Cardiac septum (tissue), 1 donor: ENCODE data around the gene HEMK1. TPM values are rescaled to one million over a fixed set of nuclear protein-coding genes. Genes with fewer than 3 reads are reported as not detected.

Source experiments
- DNase-seq: peaks from one replicate; pipeline ENCODE4 v3.0.0-alpha.2; 2020; ENCODE audit warnings: low spot score
- intact Hi-C: fragments of 100-400 bp; cut with DNase I; formaldehyde crosslinking; loops from one replicate; pipeline ENCODE4 v1.14.0; 2022
- long read RNA-seq: library from polyadenylated mRNA; unstranded; transcript quantifications from one replicate; pipeline ENCODE4 v2.0.0, GENCODE V29; 2021
- total RNA-seq: library from RNA; stranded (reverse); fragmentation: NEBNext Ultra II Directional; extraction: Animal tissue kit (Norgen Biotek cat#: 25700); gene quantifications from one replicate; pipeline ENCODE4 v1.2.1, GENCODE V29; 2021
- donor health status: DM: no; HTN: no; CAD: no.

Gene HEMK1, protein sequence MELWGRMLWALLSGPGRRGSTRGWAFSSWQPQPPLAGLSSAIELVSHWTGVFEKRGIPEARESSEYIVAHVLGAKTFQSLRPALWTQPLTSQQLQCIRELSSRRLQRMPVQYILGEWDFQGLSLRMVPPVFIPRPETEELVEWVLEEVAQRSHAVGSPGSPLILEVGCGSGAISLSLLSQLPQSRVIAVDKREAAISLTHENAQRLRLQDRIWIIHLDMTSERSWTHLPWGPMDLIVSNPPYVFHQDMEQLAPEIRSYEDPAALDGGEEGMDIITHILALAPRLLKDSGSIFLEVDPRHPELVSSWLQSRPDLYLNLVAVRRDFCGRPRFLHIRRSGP
- total RNA-seq, result 14.4 TPM
- long read RNA-seq, full-length matches to known transcripts, result 7 of 16 reads
- long read RNA-seq, partial matches to known transcripts, result 4 of 16 reads
- long read RNA-seq, other reads (novel, unspliced or antisense), result 5 of 16 reads

DNA sequence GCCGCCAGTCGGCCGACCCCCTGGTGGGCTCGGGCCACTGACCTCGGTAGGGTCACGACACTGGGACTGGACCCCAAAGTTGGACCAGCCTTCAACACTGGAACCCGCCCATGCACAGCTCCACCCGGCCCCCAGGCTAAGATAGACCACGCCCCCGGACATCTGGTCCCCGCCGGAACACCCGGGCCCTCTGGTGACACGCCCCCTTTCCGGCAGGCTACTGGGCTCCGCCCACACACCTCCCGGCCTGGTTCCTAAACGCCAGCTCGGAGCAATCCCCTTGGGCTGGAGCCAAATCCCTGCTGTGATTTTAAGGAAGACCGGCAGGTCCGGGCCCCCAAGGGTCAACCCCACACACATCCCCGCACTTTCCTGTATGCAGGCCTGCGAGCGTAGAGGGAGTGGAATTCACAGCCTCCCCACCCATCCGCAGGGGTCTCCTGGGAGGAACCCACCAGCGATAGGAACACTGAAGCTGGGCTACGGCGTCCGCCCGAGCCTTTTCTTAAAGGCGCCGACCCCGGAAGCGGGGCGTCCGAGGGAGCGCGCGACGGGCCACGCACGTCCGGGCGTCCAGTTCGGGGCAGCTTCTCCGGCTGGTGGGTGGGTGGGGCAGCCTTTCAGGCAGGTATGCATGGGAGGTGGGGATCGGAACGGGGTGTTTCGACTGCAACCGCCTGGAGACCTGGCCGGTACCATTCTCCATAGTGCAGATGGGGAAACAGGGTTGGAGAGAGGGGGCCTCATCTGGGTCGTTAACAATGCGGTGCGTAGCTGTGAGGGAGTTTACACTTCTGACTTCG, at the start of gene HEMK1:
Gene HEMK1 (plus strand): TSS at position 576 of the 803 bp plus-strand sequence. CDS start 1,583 bp downstream, outside the sequence.
- intact Hi-C loops, result loop anchor here (5.0 kb wide), 1 partner anchor 823 kb away; the partner anchor contains the start of gene RBM15B
- peak; percentile 98 for DNase-seq

DNA sequence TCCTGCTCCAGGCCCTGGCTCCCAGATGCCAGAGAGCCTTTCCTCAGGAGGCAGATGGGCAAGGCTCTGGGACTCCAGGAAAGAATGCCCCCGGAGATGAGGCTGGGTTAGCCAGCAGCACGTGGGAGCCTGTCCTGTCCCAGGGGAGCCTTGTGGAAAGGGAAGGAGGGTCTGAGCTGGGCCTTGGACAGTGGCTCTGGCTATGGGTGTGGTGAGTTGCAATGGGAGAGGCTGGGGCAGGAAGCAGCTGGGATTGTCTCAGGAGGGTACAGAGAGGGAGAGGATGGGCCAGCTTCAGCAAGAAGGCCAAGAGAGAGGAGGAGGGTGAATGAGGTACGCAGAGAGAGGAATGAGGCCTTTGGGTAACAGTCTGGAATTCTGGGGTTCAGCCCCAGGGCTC, 48.5 kb upstream of the HEMK1 start:
- intact Hi-C loops, result no loop called here
- no peak for DNase-seq

DNA sequence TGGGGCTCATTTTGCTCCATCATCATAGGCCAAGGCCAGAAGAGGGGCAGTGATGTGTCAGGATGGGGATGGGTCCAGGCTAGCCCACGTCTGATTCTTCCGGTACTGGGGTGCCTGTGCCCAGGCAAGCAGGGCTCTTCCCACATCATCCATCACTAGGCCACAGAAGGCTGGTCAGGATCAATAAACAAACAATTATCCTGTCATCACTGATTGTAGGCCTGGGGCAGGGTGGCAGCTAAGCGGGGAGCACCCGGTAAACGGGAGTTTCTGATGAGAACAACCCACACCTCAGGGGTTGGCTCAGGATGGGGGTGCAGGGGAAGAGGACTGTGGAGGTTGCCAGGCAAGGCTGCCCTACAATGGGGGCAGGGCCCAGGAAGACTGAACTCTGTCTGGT, 47.8 kb upstream of the HEMK1 start:
- DNase-seq, result no peak
- intact Hi-C loops, result no loop called here

DNA sequence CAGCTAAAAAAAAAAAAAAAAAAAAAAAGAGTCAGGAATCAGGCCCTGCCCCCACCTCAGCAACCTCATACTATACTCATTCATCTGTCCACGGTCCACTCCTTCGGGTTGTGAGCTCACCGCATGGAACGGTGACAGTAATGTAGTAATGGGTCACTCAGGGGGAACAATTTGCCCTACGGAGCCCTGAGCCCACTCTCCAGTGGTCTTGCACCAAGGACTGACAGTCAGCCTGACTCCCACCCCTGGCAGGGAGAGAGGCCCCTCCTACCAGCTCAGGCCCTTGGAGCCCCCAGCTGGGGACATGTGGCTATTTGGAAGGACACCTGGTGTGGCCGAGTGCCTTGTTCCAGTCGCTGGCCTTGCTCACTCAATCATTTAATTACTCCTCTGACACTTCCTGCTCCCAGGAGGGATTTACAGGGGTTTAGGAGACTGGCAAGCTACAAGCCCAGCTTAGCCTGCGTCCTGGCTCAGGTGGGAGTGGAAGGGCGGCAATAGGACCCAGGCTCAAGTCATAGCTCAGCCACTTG, 46.0 kb upstream of the HEMK1 start:
- intact Hi-C loops, result no loop called here

DNA sequence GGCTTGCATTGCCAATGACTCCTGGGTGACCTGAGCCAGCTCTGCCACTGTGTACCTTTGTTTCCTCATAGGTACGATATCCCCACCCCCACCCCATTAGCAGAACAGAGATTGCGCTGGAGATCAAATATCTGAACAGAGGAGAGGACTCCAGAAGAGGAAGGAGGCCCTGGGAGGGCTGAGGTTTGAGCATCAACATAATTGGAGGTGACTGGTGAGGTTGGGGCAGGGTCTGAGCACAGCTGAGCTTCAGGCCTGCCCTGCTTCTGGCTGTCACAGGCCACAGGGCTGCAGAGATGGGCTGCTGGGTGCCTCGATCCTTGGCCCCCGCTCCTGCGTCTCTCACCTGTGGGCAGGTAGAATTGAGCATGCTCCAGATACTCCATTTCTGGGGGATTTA, 44.6 kb upstream of the HEMK1 start:
- intact Hi-C loops, result no loop called here
- DNase-seq, result no peak

More for the DNA sequence above, 46.0 kb upstream of the HEMK1 start:
- no peak for DNase-seq

DNA sequence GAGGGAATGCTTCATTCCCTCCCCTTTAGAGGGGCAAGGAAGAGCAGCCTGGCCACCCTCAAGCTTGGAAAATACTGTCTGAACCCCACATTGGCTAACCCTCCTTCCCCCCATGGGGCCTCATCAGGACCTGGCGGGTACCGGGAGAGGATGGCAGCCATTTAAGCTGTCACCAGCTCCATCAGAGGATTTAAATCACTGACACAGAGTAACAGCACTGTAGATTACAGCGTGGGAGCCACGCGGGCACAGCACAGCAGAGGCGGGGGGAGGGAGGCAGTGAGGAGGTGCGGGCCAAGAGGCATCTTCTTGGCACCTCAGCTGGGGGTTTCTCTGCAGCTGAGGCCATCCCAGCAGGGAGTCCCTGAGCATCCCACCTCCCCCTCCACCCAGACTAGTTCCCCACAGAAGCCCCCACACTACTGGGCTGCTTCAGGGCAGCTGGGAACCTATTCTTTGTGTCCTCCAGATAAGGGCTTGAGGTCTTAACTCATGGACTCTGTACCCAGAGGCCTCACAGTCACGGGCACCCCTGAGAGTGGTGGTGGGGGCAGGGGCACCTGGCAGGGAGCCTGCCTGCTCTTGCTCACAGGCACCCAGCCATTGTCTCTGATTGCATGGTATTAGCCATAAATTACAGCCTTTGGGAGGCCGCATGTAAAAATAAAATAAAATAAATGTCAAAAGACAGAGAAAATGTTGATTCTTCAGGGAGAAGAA, 44.0 kb upstream of the HEMK1 start:
- intact Hi-C loops, result no loop called here
- DNase-seq, result no peak

DNA sequence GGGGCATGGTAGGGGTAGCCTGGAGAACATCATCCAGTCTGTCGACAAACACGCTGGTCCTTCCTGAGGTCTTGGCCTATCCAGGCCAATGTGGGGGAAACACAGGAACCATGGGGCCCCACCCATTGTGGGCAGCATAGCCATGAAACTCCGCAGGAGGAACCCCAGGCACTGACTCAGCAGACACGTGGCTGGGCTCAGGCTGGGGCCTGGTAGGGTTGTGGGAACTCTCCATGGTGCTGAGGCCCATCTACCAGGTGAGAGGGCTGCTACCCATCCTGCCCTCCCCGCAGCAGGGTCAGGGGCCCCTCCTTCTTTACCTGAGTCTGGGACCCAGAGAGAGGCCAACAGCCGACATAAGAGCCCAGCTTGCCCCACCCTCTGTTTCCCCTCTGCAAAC, 43.3 kb upstream of the HEMK1 start:
- DNase-seq, result no peak
- intact Hi-C loops, result no loop called here

DNA sequence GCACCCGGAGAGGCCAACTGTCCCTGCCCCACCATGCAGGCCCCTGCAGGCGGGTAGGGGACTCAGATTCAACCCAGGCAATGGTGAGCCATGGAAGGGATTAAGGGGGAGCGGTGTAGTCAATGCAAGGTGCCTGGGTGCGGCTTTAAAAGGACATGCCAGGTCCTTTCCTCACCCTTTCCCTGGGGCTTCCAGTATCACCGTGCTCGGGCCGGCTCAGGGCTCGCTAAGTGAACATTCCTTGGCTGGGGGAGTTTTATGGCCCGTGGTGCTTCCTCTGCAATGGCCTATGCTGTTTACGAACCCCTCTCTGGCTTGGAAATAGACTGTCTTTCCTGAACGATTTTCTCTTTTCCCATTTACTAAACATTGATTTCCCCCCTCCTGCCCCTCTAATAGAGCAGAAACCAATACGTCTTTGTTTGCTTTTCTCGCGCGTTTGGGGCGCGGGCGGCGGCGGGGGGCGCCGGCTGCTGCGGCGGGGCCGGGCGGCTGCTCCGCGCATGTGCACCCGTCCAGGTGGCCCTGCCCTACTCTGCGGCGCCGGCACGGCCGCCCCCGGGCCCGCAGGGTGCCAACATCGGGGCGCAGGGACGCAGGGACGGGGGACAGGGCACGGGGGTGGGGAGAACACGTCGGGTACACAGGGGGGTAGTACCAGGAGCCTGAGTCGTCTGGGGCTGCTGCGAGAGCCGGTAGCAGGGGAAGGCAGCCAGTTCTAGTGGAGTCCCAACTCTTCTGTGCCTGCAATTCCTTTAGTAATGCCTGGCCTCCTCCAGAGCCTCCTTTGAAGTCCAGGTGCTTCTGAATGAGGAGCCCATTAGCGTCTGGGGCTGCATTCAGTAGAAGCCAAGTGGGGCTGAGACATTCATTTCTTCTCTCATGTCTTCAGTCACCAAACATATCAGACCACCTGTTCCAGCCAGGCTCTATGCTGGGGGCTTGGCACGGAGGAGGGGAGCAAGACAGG, 39.0 kb upstream of the HEMK1 start:
- DNase-seq, result no peak
- intact Hi-C loops, result no loop called here

DNA sequence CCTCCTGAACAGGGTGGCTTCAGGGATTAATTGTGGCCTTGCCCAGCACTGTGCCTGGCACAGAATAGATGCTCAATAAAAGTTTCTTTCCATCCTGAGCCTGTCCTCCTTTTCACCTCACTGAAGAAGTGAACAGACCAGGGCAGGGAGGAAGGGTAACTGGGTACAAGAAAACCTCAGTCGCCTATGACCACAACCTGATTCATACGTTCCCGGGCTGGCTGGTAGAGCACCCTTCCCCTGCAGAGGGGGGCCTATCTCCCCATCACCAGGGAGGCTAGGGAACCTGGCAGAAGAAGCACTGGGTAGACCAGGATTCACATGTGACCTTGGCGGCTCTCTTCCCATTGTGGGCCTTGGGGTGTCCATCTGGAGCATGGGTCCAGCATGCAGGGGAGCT, 38.1 kb upstream of the HEMK1 start:
- intact Hi-C loops, result no loop called here

DNA sequence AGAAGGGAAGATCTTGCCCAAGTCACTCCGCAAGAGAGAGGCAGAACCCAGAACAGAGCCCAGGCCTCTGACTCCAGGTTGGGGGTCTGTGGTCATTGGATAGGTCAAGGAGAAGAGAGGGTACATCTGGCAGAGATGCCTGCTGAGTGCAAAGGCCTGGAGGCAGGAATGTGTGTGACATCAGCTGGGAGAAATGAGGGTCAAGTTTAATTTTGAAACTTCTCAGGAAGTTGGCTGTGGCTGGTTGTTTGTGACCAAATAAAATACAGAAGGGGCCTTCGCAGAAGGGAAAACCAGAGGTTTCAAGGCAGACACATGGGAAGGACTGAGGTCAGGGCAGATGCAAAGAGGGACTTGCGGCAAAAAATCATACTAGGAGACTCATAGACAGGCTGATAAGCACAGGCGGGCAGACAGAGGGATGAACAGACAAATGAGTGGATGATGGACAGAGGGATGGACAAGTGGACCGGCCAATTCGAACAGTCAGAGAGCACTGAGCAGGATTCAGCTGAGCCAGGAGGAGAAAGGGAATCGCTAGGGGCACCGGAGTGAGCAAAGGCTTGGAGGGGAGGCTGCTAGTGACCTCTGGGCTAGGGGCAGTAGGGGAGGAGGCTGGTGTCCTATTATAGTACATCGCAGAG, 37.1 kb upstream of the HEMK1 start:
- intact Hi-C loops, result no loop called here
- DNase-seq, result no peak

More for the DNA sequence above, 38.1 kb upstream of the HEMK1 start:
- DNase-seq, result no peak

DNA sequence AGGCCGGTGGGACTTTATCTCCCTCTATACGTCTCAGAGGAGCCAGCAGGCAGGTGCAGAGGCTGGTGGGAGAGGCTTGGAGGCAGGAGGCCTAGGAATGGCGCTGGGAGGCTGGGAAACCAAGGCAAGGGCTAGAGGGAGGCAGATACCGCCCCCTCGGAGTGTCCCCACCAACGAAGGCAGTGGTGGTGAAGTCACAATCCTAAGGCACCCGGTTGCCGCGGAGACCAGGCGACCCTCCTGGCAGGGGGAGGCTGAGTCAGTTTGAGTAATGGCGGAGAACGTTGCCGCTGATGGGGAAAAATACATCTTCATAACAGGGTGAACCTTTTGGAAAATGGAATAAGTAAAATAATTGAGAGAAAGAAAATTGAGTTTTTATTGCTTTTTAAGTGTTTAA, 36.0 kb upstream of the HEMK1 start:
- intact Hi-C loops, result no loop called here
- no peak for DNase-seq

DNA sequence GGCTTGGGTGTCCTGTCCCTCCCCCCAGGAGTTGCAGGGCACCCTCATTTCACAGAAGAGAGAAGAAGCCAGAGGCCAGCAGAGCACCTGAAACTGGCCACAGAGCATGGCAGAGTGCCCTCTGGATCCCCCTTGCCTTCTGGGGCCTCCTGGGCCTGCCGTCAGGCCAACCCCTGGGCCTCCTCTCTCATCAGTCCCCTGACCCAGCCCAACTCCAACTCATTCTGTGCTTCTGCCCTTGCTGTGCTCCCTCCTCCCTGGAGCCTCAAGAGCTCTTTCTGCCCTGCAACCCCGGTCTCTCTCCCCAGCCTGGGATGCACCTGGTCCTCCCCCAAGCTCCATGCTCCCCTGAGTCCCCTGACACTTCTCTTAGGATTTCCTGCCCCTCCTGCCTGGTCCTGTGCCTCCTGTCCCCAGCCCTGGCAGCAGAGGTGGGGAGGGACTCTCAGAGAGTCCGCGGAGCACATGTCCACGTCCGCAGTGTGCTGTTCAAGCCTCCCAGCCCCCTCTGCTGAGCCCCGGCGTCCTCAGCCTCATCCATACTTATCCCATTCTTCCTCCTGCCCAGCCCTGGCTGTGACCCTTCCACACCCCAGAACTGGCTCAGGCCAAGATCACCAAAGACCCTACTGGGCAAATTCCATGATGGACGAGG, 35.4 kb upstream of the HEMK1 start:
- intact Hi-C loops, result no loop called here
- no peak for DNase-seq

DNA sequence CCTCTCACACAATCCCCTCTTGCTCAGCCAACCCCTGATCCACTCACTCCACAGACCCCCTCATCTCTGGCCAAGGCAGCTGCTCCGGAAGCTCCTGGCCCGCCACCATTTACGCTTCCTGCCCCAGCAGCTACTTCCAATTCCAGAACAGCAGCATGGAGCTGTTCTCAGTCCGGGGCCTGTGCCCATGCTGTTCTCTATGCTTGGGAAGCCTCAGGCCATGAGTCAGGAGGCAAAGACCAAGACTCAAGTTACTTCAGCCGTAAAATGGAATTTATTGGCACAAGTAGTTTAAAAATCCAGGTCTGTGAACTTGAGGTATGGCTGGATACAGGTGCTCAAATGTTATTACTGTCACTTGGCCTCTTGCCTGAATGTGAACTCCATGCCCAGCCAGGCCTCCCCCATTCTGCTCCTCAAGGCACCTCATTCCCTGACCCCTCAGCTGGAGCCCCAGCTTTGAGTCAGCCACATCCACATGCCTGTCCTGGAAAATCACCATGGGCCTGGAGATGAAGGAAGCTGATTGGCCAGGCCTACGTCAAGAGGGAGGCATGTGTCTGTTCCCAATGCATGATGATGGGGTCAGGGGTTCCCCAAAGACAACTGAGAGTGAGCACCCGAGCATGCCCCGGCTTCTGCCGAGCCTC, 34.5 kb upstream of the HEMK1 start:
- intact Hi-C loops, result no loop called here
- no peak for DNase-seq

DNA sequence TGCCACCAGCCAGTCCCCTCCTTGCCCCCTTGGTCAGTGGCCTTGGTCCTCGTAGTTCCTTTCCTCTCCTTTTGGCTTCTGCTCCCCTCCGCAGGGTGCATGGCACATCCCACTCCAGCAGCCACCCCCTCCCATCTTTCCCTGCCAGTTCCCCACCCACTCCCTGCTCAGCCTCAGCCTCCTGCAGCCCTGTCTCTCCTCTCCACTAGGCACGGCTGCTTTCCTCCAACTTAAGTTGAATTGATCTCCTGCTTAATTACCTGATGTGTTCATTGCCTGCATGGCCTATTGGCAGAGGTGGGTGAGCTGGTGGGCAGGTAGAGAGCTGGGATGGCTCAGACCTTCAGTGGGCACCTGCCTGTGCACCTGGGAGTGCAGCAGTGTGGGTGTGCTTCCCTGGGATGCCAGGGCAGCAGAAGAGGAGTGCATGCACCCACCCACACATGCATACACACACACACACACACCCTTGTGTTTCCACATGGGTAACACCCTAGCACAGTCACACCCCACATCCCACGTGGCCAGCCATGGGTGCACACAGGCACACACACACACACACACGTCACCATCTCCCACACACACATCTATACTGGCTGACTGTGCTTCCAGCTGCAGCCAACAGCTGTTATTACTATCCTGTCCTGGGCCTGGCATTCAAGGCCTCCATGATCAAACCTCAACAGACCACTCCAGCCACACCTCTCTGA, 32.7 kb upstream of the HEMK1 start:
- intact Hi-C loops, result no loop called here
- DNase-seq, result no peak

DNA sequence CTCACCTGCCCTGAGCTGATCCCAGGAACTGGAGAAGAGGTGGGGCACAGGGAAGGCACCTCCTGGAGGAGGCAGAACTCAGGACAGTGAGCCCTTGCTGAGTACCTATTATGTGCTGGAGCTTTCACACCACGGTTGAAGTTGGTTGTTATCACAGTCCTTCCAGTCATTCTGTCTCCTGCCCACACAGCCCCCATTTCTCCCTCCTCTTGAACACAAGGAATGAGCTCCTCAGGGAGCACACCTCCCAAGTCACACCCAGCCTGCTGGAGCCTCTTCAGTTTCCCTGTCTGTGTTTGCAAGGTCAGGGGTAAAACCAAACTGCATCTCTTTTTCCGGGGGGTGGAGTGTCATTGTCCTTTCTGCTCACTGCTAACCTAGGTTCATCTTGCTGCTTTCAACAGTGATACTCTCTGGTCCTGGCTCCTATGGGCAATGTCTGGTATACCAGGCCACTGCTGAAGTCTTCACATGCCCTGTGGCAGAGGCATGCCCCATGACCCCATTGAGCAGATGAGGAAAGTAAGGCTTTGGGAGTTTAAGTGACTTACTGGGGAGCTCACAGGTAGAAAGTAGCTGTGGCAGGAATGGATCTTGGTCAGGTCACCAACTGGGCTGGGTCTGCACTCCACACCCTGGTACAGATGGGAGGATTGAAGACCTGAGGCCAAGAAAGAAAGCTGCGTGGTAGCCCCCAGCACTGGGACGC, 31.7 kb upstream of the HEMK1 start:
- no peak for DNase-seq
- intact Hi-C loops, result no loop called here
